Muscle layer of duodenum (tissue), 2 donors: ENCODE measurements around the gene FAM217B.
"Not testable (repeated sequence)": the region's sequence is repeated elsewhere in the genome, so short reads cannot be mapped to it uniquely, and the experiment has no call there.

Experiments used
- H3K27ac ChIP-seq: one replicate; pipeline ENCODE4 v1.7.0; 2013; ENCODE audit warnings: mild to moderate bottlenecking, low read length
- H3K27me3 ChIP-seq: one replicate; pipeline ENCODE4 v1.7.0; 2013; ENCODE audit warnings: low read depth, mild to moderate bottlenecking, control low read depth, low read length
- H3K36me3 ChIP-seq, 2 donors: one replicate each; pipeline ENCODE4 v1.7.0; 2013; ENCODE audit warnings: low read length in 2 of 2, control low read depth in 1 of 2, mild to moderate bottlenecking in 1 of 2; ENCODE audit not compliant: insufficient read depth in 2 of 2, control insufficient read depth in 1 of 2
- H3K4me1 ChIP-seq, 2 donors: one replicate each; pipeline ENCODE4 v1.7.0; 2013; ENCODE audit warnings: low read length in 2 of 2, mild to moderate bottlenecking in 2 of 2, control low read depth in 1 of 2, moderate library complexity in 1 of 2; ENCODE audit not compliant: insufficient read depth in 2 of 2, control insufficient read depth in 1 of 2
- H3K4me3 ChIP-seq, 2 donors: one replicate each; pipeline ENCODE4 v1.7.0; 2013; ENCODE audit warnings: low read length in 2 of 2, low read depth in 1 of 2, mild to moderate bottlenecking in 1 of 2
- H3K9me3 ChIP-seq, 2 donors: one replicate each; pipeline ENCODE4 v1.7.0; 2013; ENCODE audit warnings: low read length in 2 of 2, control low read depth in 1 of 2, mild to moderate bottlenecking in 1 of 2; ENCODE audit not compliant: control insufficient read depth in 1 of 2
- donor health status: healthy.

FAM217B gene

GRCh38 chr20:59954718-59955117 is 14.5 kb downstream of the FAM217B start:
- Histone ChIP-seq H3K4me1 (peaks cover 0 to 2% of the 10 kb centered on the region in 2 donors), H3K27me3 (no peaks in the 10 kb centered on the region), H3K4me3 (no peak overlapping the region), H3K36me3 (no peaks in the 10 kb centered on the region), H3K27ac (no peak overlapping the region), H3K9me3 (no peaks in the 10 kb centered on the region)

GRCh38 chr20:59955131-59955796 is 15.1 kb downstream of the FAM217B start:
- Histone ChIP-seq H3K27me3 (no peaks in the 10 kb centered on the region), H3K27ac (no peak overlapping the region), H3K4me1 (no peaks in the 10 kb centered on the region), H3K4me3 (no peak overlapping the region), H3K9me3 (no peaks in the 10 kb centered on the region), H3K36me3 (no peaks in the 10 kb centered on the region)

- H3K27ac ChIP-seq, H3K9me3 ChIP-seq, H3K27me3 ChIP-seq, H3K4me3 ChIP-seq, H3K4me1 ChIP-seq, H3K36me3 ChIP-seq: not testable (repeated sequence)
Observed at GRCh38 chr20:59957568-59957967, 17.4 kb downstream of the FAM217B start.

- Histone ChIP-seq H3K27ac (no peak within 1 kb of the TSS), H3K4me3 (no peak within 1 kb of the TSS), H3K36me3 (no peaks in the 10 kb centered on the region), H3K9me3 (no peaks in the 10 kb centered on the region), H3K4me1 (no peaks in the 10 kb centered on the region), H3K27me3 (no peaks in the 10 kb centered on the region)
Observed at GRCh38 chr20:59958123-59958522, 17.9 kb downstream of the FAM217B start, which contains the start of gene CDH26. TSS of gene CDH26 (plus strand) at chr20:59958423. CDS start at chr20:59958727, 304 bp downstream.

GRCh38 chr20:59958626-59959025 is 18.4 kb downstream of the FAM217B start:
- no peaks in the 10 kb centered on the region for H3K27me3 ChIP-seq

GRCh38 chr20:59961423-59961822 is 21.2 kb downstream of the FAM217B start:
- no peak overlapping the region for H3K27ac ChIP-seq
- no peaks in the 10 kb centered on the region for H3K9me3 ChIP-seq
- H3K4me3 ChIP-seq, result no peak overlapping the region
- no peaks in the 10 kb centered on the region for H3K27me3 ChIP-seq
- no peaks in the 10 kb centered on the region for H3K4me1 ChIP-seq
- no peaks in the 10 kb centered on the region for H3K36me3 ChIP-seq

More at GRCh38 chr20:59958626-59959025, 18.4 kb downstream of the FAM217B start:
- no peaks in the 10 kb centered on the region for H3K9me3 ChIP-seq
- no peak overlapping the region for H3K27ac ChIP-seq
- H3K36me3 ChIP-seq, result no peaks in the 10 kb centered on the region
- H3K4me3 ChIP-seq, result no peak overlapping the region
- H3K4me1 ChIP-seq, result no peaks in the 10 kb centered on the region

GRCh38 chr20:59962155-59962554 is 22.0 kb downstream of the FAM217B start:
- Histone ChIP-seq H3K27ac (no peak overlapping the region), H3K4me3 (no peak overlapping the region), H3K9me3 (no peaks in the 10 kb centered on the region), H3K27me3 (no peaks in the 10 kb centered on the region), H3K36me3 (no peaks in the 10 kb centered on the region), H3K4me1 (no peaks in the 10 kb centered on the region)

GRCh38 chr20:59966428-59966827 is 26.2 kb downstream of the FAM217B start:
- no peaks in the 10 kb centered on the region for H3K36me3 ChIP-seq
- no peaks in the 10 kb centered on the region for H3K4me1 ChIP-seq
- no peaks in the 10 kb centered on the region for H3K27me3 ChIP-seq
- no peaks in the 10 kb centered on the region for H3K9me3 ChIP-seq
- H3K27ac ChIP-seq, result no peak overlapping the region
- no peak overlapping the region for H3K4me3 ChIP-seq

GRCh38 chr20:59971428-59971827 is 31.2 kb downstream of the FAM217B start:
- Histone ChIP-seq H3K27me3 (no peaks in the 10 kb centered on the region), H3K36me3 (no peaks in the 10 kb centered on the region), H3K4me1 (peaks cover 0 to 3% of the 10 kb centered on the region in 2 donors), H3K9me3 (no peaks in the 10 kb centered on the region), H3K27ac (no peak overlapping the region), H3K4me3 (no peak overlapping the region)

GRCh38 chr20:59972037-59972801 is 32.0 kb downstream of the FAM217B start:
- H3K27ac ChIP-seq, result no peak overlapping the region

GRCh38 chr20:59976156-59976782 is 36.1 kb downstream of the FAM217B start:
- Histone ChIP-seq H3K9me3 (no peaks in the 10 kb centered on the region), H3K4me1 (peaks cover 0 to 6% of the 10 kb centered on the region in 2 donors), H3K27ac (no peak overlapping the region), H3K27me3 (no peaks in the 10 kb centered on the region), H3K4me3 (no peak overlapping the region), H3K36me3 (no peaks in the 10 kb centered on the region)

More at GRCh38 chr20:59972037-59972801, 32.0 kb downstream of the FAM217B start:
- H3K4me1 ChIP-seq, result peaks cover 0 to 6% of the 10 kb centered on the region in 2 donors
- H3K9me3 ChIP-seq, result no peaks in the 10 kb centered on the region
- H3K36me3 ChIP-seq, result no peaks in the 10 kb centered on the region
- H3K27me3 ChIP-seq, result no peaks in the 10 kb centered on the region
- no peak overlapping the region for H3K4me3 ChIP-seq
